Frontal cortex (tissue), 4 donors: ENCODE data around the gene ARAP1. TPM values are rescaled to one million over a fixed set of nuclear protein-coding genes. Genes with fewer than 3 reads are reported as not detected.
"Not testable (repeated sequence)": the region's sequence is repeated elsewhere in the genome, so short reads cannot be mapped to it uniquely, and the experiment has no call there.

Source experiments
- DNase-seq, 2 donors: peaks; one replicate each; pipeline ENCODE4 v3.0.0; 2012; ENCODE audit warnings: low spot score in 2 of 2
- FAIRE-seq: peaks from 2 replicates; lab custom pipeline; 2012; peaks lifted over from hg19 to GRCh38; lab: Jason Lieb, UNC
- total RNA-seq: library from RNA; depleted of rRNA; stranded (reverse); fragments of >200 nt; gene quantifications from one replicate; pipeline ENCODE4 v1.2.3, GENCODE V29; 2014
- donor health status: control.
- donor health status: control.
- donor health status: control.

Gene ARAP1
- 20.0 TPM for total RNA-seq

- FAIRE-seq (no peak), DNase-seq (peak; percentile 88 to 89)
These were observed at the start of gene ARAP1 for GRCh38 chr11:72752088-72752914. Gene ARAP1 (minus strand): TSS chr11:72752408. CDS start chr11:72727128, 25,280 bp downstream.

- FAIRE-seq = no peak
- no peak for DNase-seq
These were observed 47.2 kb upstream of the ARAP1 start for GRCh38 chr11:72799441-72799840.

GRCh38 chr11:72798361-72798760 is 46.2 kb upstream of the ARAP1 start:
- FAIRE-seq (no peak), DNase-seq (no peak)

- FAIRE-seq (no peak), DNase-seq (peak; percentile 85 to 93)
These were observed 41.5 kb upstream of the ARAP1 start, which contains the start of gene STARD10 for GRCh38 chr11:72793425-72794367. Gene STARD10 (minus strand): TSS chr11:72794047. CDS start chr11:72781181, 12,866 bp downstream.

GRCh38 chr11:72793076-72793424 is 40.8 kb upstream of the ARAP1 start:
- FAIRE-seq = no peak
- DNase-seq = no peak

- DNase-seq = peak in 1 of 2 donors; percentile 5
- FAIRE-seq = no peak
These were observed 40.3 kb upstream of the ARAP1 start for GRCh38 chr11:72792437-72793021.

- DNase-seq, FAIRE-seq: not testable (repeated sequence)
These were observed 39.0 kb upstream of the ARAP1 start for GRCh38 chr11:72791228-72791627.

GRCh38 chr11:72789493-72790131 is 37.4 kb upstream of the ARAP1 start:
- peak in 1 of 2 donors; percentile 56 for DNase-seq
- FAIRE-seq = no peak

- FAIRE-seq (no peak), DNase-seq (no peak)
These were observed 36.0 kb upstream of the ARAP1 start for GRCh38 chr11:72788241-72788640.

- FAIRE-seq (no peak), DNase-seq (no peak)
These were observed 35.3 kb upstream of the ARAP1 start for GRCh38 chr11:72787216-72788104.

- no peak for FAIRE-seq
These were observed 34.4 kb upstream of the ARAP1 start for GRCh38 chr11:72786305-72787215.

GRCh38 chr11:72784662-72785061 is 32.5 kb upstream of the ARAP1 start:
- FAIRE-seq = no peak
- no peak for DNase-seq

More at GRCh38 chr11:72786305-72787215, 34.4 kb upstream of the ARAP1 start:
- no peak for DNase-seq

GRCh38 chr11:72783144-72783905 is 31.1 kb upstream of the ARAP1 start:
- DNase-seq = no peak
- FAIRE-seq = no peak

- DNase-seq = no peak
- FAIRE-seq = no peak
These were observed 30.1 kb upstream of the ARAP1 start for GRCh38 chr11:72782081-72782920.

GRCh38 chr11:72781313-72782080 is 29.3 kb upstream of the ARAP1 start:
- FAIRE-seq (no peak), DNase-seq (peak; percentile 78 to 86)

GRCh38 chr11:72781063-72781312 is 28.8 kb upstream of the ARAP1 start:
- no peak for FAIRE-seq
- DNase-seq = no peak
